ENCODE data around the gene CIDEA.

Gene CIDEA

DNA sequence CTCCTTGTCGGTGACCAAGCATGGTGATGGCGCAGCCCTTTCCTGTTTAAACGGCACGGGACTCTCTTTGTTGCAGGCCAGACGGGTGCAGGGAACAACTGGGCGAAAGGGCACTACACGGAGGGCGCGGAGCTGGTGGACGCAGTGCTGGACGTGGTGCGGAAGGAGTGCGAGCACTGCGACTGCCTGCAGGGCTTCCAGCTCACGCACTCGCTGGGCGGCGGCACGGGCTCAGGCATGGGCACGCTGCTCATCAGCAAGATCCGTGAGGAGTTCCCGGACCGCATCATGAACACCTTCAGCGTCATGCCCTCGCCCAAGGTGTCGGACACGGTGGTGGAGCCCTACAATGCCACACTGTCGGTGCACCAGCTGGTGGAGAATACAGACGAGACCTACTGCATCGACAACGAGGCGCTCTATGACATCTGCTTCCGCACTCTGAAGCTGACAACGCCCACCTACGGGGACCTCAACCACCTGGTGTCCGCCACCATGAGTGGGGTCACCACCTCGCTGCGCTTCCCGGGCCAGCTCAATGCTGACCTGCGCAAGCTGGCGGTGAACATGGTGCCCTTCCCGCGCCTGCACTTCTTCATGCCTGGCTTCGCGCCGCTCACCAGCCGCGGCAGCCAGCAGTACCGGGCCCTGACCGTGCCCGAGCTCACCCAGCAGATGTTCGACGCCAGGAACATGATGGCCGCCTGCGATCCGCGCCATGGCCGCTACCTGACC is 71.0 kb downstream of the CIDEA start (continued):
- no peak for TF ChIP-seq PPARA (CRISPR knock-in tag; IDR thresholded peaks at IDR 0.05; ENCODE audit: borderline replicate concordance)
- TF ChIP-seq, protein P1, sequence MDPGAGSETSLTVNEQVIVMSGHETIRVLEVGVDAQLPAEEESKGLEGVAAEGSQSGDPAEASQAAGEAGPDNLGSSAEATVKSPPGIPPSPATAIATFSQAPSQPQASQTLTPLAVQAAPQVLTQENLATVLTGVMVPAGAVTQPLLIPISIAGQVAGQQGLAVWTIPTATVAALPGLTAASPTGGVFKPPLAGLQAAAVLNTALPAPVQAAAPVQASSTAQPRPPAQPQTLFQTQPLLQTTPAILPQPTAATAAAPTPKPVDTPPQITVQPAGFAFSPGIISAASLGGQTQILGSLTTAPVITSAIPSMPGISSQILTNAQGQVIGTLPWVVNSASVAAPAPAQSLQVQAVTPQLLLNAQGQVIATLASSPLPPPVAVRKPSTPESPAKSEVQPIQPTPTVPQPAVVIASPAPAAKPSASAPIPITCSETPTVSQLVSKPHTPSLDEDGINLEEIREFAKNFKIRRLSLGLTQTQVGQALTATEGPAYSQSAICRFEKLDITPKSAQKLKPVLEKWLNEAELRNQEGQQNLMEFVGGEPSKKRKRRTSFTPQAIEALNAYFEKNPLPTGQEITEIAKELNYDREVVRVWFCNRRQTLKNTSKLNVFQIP (CRISPR knock-in tag; IDR thresholded peaks at IDR 0.05; ENCODE audit: borderline replicate concordance, low read depth), result no peak
- no peak for TF ChIP-seq BACH2 (CRISPR knock-in tag; IDR thresholded peaks at IDR 0.05; ENCODE audit: borderline replicate concordance)
- TF ChIP-seq ZC3H10 (CRISPR knock-in tag; IDR thresholded peaks at IDR 0.05), result no peak
- no peak for TF ChIP-seq SNAI2 (CRISPR knock-in tag; IDR thresholded peaks at IDR 0.05)
- TF ChIP-seq ARNTL (CRISPR knock-in tag; IDR thresholded peaks at IDR 0.05; ENCODE audit: borderline replicate concordance, low read depth), result no peak
- no peak for TF ChIP-seq ISL1 (CRISPR knock-in tag; IDR thresholded peaks at IDR 0.05)
- TF ChIP-seq TCF4 (CRISPR knock-in tag; IDR thresholded peaks at IDR 0.05; ENCODE audit: borderline replicate concordance), result no peak
- no peak for TF ChIP-seq ZFP3 (CRISPR knock-in tag; IDR thresholded peaks at IDR 0.05)

DNA sequence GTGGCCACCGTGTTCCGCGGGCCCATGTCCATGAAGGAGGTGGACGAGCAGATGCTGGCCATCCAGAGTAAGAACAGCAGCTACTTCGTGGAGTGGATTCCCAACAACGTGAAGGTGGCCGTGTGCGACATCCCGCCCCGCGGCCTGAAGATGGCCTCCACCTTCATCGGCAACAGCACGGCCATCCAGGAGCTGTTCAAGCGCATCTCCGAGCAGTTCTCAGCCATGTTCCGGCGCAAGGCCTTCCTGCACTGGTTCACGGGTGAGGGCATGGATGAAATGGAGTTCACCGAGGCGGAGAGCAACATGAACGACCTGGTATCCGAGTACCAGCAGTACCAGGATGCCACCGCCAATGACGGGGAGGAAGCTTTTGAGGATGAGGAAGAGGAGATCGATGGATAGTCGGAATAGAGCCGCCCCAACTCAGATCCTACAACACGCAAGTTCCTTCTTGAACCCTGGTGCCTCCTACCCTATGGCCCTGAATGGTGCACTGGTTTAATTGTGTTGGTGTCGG is 71.6 kb downstream of the CIDEA start:
- ATAC-seq, result no peak
- TF ChIP-seq TOX (CRISPR knock-in tag; IDR thresholded peaks at IDR 0.05; ENCODE audit: borderline replicate concordance) (no peak), TCF4 (CRISPR knock-in tag; IDR thresholded peaks at IDR 0.05; ENCODE audit: borderline replicate concordance) (no peak), CSDC2 (CRISPR knock-in tag; IDR thresholded peaks at IDR 0.05) (no peak), ZNF70 (CRISPR knock-in tag; IDR thresholded peaks at IDR 0.05) (no peak), RARB (CRISPR knock-in tag; IDR thresholded peaks at IDR 0.05) (no peak), ESRRG (CRISPR knock-in tag; IDR thresholded peaks at IDR 0.05) (no peak)

DNA sequence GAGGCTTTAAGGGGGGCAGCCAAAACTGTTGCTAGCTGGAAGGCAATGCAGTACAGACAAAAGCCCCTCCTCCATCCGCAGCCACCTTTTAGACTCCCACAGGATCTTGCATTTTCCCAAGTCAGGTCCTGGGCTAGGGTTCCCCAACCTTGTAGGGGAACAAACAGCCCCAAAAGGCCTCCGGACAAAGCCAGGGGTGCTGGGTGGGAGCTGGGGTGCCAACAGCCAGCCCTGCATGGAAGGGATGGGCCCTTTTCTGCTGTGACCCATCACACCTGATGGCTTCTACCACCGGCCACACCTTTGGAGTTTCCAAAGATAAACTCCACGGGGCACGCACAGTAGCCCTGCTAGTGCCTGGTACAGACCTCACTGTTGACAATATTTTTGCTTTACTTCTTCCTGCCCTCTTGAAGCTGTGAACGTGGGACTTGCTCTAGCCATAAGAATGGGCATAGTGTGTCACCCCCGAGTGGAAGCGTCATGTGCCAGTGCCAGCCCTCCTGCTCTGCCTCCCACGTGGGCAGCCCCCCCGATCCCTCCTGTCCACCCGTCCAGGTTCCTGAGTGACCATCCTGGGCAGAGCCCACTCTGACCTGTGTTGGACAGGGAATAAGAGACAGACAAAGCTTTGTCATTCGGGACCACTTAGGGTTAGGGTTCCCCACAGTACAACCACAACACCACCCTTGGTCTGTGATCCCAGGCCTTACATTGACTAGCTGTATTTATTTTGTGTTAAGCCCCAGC is 72.7 kb downstream of the CIDEA start:
- ATAC-seq, result peak; percentile 7; the same call in 2 of the 3 replicates

More for the DNA sequence above, 72.7 kb downstream of the CIDEA start:
- TF ChIP-seq ZFP30 (CRISPR knock-in tag; IDR thresholded peaks at IDR 0.05) (no peak), SNAI2 (CRISPR knock-in tag; IDR thresholded peaks at IDR 0.05) (no peak), BACH2 (CRISPR knock-in tag; IDR thresholded peaks at IDR 0.05; ENCODE audit: borderline replicate concordance) (no peak), ZNF8 (CRISPR knock-in tag; IDR thresholded peaks at IDR 0.05) (no peak), CSDC2 (CRISPR knock-in tag; IDR thresholded peaks at IDR 0.05) (no peak), ZNF565 (CRISPR knock-in tag; conservative IDR thresholded peaks at IDR 0.05; ENCODE audit: low read depth) (no peak), OSR1 (CRISPR knock-in tag; IDR thresholded peaks at IDR 0.05) (no peak), ARNTL (CRISPR knock-in tag; IDR thresholded peaks at IDR 0.05; ENCODE audit: borderline replicate concordance, low read depth) (no peak), GLIS3 (CRISPR knock-in tag; IDR thresholded peaks at IDR 0.05) (no peak), ZNF70 (CRISPR knock-in tag; IDR thresholded peaks at IDR 0.05) (no peak), TOX (CRISPR knock-in tag; IDR thresholded peaks at IDR 0.05; ENCODE audit: borderline replicate concordance) (no peak), ISL1 (CRISPR knock-in tag; IDR thresholded peaks at IDR 0.05) (no peak)
- TF ChIP-seq, protein P2, sequence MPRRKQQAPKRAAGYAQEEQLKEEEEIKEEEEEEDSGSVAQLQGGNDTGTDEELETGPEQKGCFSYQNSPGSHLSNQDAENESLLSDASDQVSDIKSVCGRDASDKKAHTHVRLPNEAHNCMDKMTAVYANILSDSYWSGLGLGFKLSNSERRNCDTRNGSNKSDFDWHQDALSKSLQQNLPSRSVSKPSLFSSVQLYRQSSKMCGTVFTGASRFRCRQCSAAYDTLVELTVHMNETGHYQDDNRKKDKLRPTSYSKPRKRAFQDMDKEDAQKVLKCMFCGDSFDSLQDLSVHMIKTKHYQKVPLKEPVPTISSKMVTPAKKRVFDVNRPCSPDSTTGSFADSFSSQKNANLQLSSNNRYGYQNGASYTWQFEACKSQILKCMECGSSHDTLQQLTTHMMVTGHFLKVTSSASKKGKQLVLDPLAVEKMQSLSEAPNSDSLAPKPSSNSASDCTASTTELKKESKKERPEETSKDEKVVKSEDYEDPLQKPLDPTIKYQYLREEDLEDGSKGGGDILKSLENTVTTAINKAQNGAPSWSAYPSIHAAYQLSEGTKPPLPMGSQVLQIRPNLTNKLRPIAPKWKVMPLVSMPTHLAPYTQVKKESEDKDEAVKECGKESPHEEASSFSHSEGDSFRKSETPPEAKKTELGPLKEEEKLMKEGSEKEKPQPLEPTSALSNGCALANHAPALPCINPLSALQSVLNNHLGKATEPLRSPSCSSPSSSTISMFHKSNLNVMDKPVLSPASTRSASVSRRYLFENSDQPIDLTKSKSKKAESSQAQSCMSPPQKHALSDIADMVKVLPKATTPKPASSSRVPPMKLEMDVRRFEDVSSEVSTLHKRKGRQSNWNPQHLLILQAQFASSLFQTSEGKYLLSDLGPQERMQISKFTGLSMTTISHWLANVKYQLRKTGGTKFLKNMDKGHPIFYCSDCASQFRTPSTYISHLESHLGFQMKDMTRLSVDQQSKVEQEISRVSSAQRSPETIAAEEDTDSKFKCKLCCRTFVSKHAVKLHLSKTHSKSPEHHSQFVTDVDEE (CRISPR knock-in tag; IDR thresholded peaks at IDR 0.05), result no peak
- TF ChIP-seq, protein P3, sequence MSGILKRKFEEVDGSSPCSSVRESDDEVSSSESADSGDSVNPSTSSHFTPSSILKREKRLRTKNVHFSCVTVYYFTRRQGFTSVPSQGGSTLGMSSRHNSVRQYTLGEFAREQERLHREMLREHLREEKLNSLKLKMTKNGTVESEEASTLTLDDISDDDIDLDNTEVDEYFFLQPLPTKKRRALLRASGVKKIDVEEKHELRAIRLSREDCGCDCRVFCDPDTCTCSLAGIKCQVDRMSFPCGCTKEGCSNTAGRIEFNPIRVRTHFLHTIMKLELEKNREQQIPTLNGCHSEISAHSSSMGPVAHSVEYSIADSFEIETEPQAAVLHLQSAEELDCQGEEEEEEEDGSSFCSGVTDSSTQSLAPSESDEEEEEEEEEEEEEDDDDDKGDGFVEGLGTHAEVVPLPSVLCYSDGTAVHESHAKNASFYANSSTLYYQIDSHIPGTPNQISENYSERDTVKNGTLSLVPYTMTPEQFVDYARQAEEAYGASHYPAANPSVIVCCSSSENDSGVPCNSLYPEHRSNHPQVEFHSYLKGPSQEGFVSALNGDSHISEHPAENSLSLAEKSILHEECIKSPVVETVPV (CRISPR knock-in tag; IDR thresholded peaks at IDR 0.05), result no peak
- TF ChIP-seq, protein P4, sequence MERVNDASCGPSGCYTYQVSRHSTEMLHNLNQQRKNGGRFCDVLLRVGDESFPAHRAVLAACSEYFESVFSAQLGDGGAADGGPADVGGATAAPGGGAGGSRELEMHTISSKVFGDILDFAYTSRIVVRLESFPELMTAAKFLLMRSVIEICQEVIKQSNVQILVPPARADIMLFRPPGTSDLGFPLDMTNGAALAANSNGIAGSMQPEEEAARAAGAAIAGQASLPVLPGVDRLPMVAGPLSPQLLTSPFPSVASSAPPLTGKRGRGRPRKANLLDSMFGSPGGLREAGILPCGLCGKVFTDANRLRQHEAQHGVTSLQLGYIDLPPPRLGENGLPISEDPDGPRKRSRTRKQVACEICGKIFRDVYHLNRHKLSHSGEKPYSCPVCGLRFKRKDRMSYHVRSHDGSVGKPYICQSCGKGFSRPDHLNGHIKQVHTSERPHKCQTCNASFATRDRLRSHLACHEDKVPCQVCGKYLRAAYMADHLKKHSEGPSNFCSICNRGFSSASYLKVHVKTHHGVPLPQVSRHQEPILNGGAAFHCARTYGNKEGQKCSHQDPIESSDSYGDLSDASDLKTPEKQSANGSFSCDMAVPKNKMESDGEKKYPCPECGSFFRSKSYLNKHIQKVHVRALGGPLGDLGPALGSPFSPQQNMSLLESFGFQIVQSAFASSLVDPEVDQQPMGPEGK (CRISPR knock-in tag; IDR thresholded peaks at IDR 0.05; ENCODE audit: borderline replicate concordance), result no peak
